CD8-positive, alpha-beta memory T cell (primary cell): ENCODE measurements around the gene MLH3. TPM values are rescaled to one million over a fixed set of nuclear protein-coding genes. Genes with fewer than 3 reads are reported as not detected.
A peak's percentile ranks its signal among the peaks of the same experiment; 100 is the strongest.

Source experiments
- CTCF ChIA-PET: fragments of 350-600 bp; sonication (Branson Sonifier 250); formaldehyde crosslinking; loops from one replicate; lab custom pipeline; 2021; ENCODE audit warnings: antibody characterized with exemption; lab: Charles Lee
- POLR2A ChIA-PET: fragments of 350-600 bp; sonication (Branson Sonifier 250); formaldehyde crosslinking; loops from one replicate; lab custom pipeline; 2021; ENCODE audit warnings: antibody characterized with exemption; lab: Charles Lee
- DNase-seq, 5 donors: peaks; one replicate each; pipeline versions ENCODE4 v3.0.0 to v3.0.0-alpha.2; 2020 to 2022; ENCODE audit warnings: mixed read lengths in 1 of 5
- H3K27ac ChIP-seq: one replicate; pipeline ENCODE4 v1.7.0; 2013; ENCODE audit warnings: low read depth, mild to moderate bottlenecking, low read length, moderate library complexity
- H3K27me3 ChIP-seq: 2 replicates; pipeline ENCODE4 v1.7.0; 2013; ENCODE audit warnings: low read length, mild to moderate bottlenecking; ENCODE audit not compliant: insufficient read depth, poor library complexity, severe bottlenecking
- H3K36me3 ChIP-seq: 2 replicates; pipeline ENCODE4 v1.7.0; 2013; ENCODE audit warnings: mild to moderate bottlenecking, low read length, moderate library complexity; ENCODE audit not compliant: insufficient read depth
- H3K4me1 ChIP-seq: 2 replicates; pipeline ENCODE4 v1.7.0; 2013; ENCODE audit warnings: mild to moderate bottlenecking, low read length, moderate library complexity; ENCODE audit not compliant: insufficient read depth
- H3K4me3 ChIP-seq: 2 replicates; pipeline ENCODE4 v1.7.0; 2013; ENCODE audit warnings: mild to moderate bottlenecking, low read length
- H3K9me3 ChIP-seq: 2 replicates; pipeline ENCODE4 v1.7.0; 2013; ENCODE audit warnings: mild to moderate bottlenecking, low read length
- H3K27ac Mint-ChIP-seq, 8 donors: one replicate each; pipeline ENCODE4 v1.8.0; 2020 to 2021; ENCODE audit warnings: mixed read lengths in 8 of 8, mild to moderate bottlenecking in 6 of 8, inconsistent platforms in 3 of 8, moderate library complexity in 3 of 8
- H3K27me3 Mint-ChIP-seq, 2 donors: one replicate each; pipeline ENCODE4 v1.8.0; 2020 to 2021; ENCODE audit warnings: mixed read lengths in 2 of 2, mild to moderate bottlenecking in 1 of 2, moderate library complexity in 1 of 2
- H3K36me3 Mint-ChIP-seq, 3 donors: one replicate each; pipeline ENCODE4 v1.8.0; 2020 to 2021; ENCODE audit warnings: mixed read lengths in 3 of 3, inconsistent platforms in 1 of 3, mild to moderate bottlenecking in 1 of 3
- H3K4me1 Mint-ChIP-seq, 3 donors: one replicate each; pipeline ENCODE4 v1.8.0; 2020 to 2021; ENCODE audit warnings: mixed read lengths in 3 of 3, inconsistent platforms in 1 of 3, mild to moderate bottlenecking in 1 of 3
- H3K4me3 Mint-ChIP-seq, 7 donors: one replicate each; pipeline ENCODE4 v1.8.0; 2020 to 2021; ENCODE audit warnings: mixed read lengths in 7 of 7, mild to moderate bottlenecking in 6 of 7, moderate library complexity in 4 of 7, inconsistent platforms in 2 of 7
- H3K9me3 Mint-ChIP-seq, 5 donors: one replicate each; pipeline ENCODE4 v1.8.0; 2020 to 2022; ENCODE audit warnings: mixed read lengths in 5 of 5, mild to moderate bottlenecking in 3 of 5, moderate library complexity in 2 of 5, inconsistent platforms in 1 of 5
- polyA plus RNA-seq: library from polyadenylated mRNA; unstranded; fragments of 300-500 nt; fragmentation: Illumina TruSeq; gene quantifications from one replicate; pipeline ENCODE4 v1.2.3, GENCODE V29; 2021
- total RNA-seq, 2 experiments: library from RNA; stranded (reverse); gene quantifications; one replicate each; pipeline ENCODE4 v1.2.3, GENCODE V29; 2021

Gene MLH3
- total and polyA plus RNA-seq, 3 experiments from 2014 or later, result 10.4 to 16.7 (median 16.2) TPM

- Histone ChIP-seq H3K36me3 (no peaks in the 10 kb centered on the region), H3K4me1 (no peaks in the 10 kb centered on the region), H3K9me3 (no peaks in the 10 kb centered on the region), H3K27me3 (no peaks in the 10 kb centered on the region), H3K4me3 (no peak overlapping the region), H3K27ac (no peak overlapping the region)
- Mint-ChIP-seq H3K27ac (no peak overlapping the region), H3K9me3 (no peaks in the 10 kb centered on the region), H3K4me3 (no peak overlapping the region), H3K36me3 (no peaks in the 10 kb centered on the region), H3K27me3 (peaks cover 0 to 1% of the 10 kb centered on the region in 2 donors), H3K4me1 (no peaks in the 10 kb centered on the region)
- no peak for DNase-seq
- ChIA-PET CTCF (interaction anchor here (1.2 kb wide), 1 partner anchor 34 kb away, joined by 3 read pairs; no protein-coding TSS in a partner anchor), POLR2A (no interaction called here)
Measured at GRCh38 chr14:74985028-74985310, 66.3 kb downstream of the MLH3 start.

DNA sequence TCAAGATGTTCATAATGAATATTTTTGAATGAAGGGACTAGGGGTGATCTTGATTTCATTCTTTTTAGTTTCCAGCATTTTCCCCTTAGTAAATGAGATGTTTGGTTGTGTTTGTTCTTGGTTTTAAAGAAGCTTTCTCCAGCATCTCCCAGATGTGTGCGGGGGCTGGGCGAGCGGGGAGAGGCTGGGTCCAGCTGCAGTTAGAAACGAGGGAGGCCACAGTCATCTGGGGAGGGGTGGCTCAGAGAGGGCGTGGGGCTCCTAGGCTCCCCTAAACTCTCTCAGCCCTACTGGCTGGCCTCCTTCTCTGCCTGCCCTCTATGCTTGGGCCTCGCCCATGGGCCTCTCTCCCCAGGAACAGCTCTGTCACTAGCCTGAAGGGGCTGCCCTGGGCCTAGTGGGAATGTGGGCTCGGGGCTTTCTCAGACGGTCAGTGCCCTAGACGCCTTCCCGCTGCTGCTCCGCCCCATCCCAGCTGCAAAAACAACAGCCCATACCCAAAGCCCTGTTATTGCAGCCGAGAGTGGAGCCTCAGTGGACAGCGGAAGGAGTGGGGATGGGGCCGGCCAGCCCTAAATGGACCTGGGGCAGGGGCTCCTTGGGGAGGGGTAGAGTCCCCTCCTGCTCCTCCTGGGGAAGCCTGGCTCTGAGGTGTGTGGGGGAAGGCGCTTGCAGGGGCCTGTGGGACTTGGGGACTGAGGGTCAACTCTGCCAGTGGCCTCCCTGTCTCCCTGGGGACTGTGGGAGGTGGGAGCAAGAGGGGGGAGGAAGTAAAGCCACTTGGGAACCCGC, 66.8 kb downstream of the MLH3 start:
- CTCF ChIA-PET, result interaction anchor here (1.2 kb wide), 1 partner anchor 34 kb away, joined by 3 read pairs; no protein-coding TSS in a partner anchor
- Mint-ChIP-seq H3K27ac (peak overlapping the region in 1 of 8 donors; percentile 79), H3K9me3 (no peaks in the 10 kb centered on the region), H3K36me3 (no peaks in the 10 kb centered on the region), H3K4me1 (no peaks in the 10 kb centered on the region), H3K27me3 (peaks cover 0 to 1% of the 10 kb centered on the region in 2 donors), H3K4me3 (no peak overlapping the region)
- H3K27me3 ChIP-seq, result no peaks in the 10 kb centered on the region
- H3K9me3 ChIP-seq, result no peaks in the 10 kb centered on the region
- POLR2A ChIA-PET, result interaction anchor here (1.0 kb wide), 1 partner anchor 19 kb away, joined by 3 read pairs; no protein-coding TSS in a partner anchor
- no peaks in the 10 kb centered on the region for H3K4me1 ChIP-seq
- no peak overlapping the region for H3K27ac ChIP-seq
- DNase-seq, result no peak
- no peak overlapping the region for H3K4me3 ChIP-seq
- no peaks in the 10 kb centered on the region for H3K36me3 ChIP-seq

DNA sequence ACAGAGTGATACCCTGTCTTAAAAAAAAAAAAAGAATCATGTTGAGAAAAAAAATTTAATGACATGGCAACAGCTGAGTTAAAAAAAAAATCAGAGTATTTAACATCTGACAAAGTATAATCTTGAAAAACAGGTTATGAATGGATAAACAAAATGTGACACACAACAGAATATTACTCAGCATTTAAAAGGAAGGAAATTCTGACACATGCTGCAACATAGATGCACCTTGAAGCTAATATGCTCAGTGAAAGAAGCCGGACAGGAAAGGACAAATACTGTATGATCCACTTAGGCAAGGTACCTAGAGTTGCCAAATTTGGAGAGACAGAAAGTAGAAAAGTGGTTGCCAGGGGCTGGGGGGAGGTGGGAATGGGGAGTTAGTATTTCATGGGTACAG, 67.9 kb downstream of the MLH3 start:
- CTCF ChIA-PET, result no interaction called here

GRCh38 chr14:74982661-74983060, 68.6 kb downstream of the MLH3 start:
- H3K4me3 Mint-ChIP-seq, result no peak overlapping the region
- H3K27ac Mint-ChIP-seq, result no peak overlapping the region
- H3K36me3 Mint-ChIP-seq, result no peaks in the 10 kb centered on the region
- Histone ChIP-seq H3K27me3 (no peaks in the 10 kb centered on the region), H3K27ac (no peak overlapping the region), H3K4me1 (no peaks in the 10 kb centered on the region), H3K4me3 (no peak overlapping the region), H3K9me3 (no peaks in the 10 kb centered on the region), H3K36me3 (no peaks in the 10 kb centered on the region)
- H3K9me3 Mint-ChIP-seq, result no peaks in the 10 kb centered on the region
- CTCF ChIA-PET, result no interaction called here
- DNase-seq, result no peak
- POLR2A ChIA-PET, result no interaction called here
- H3K4me1 Mint-ChIP-seq, result no peaks in the 10 kb centered on the region
- peaks cover 0 to 5% of the 10 kb centered on the region in 2 donors for H3K27me3 Mint-ChIP-seq

More for the DNA sequence above, 67.9 kb downstream of the MLH3 start:
- H3K27me3 Mint-ChIP-seq, result peaks cover 0 to 4% of the 10 kb centered on the region in 2 donors
- Histone ChIP-seq H3K27ac (no peak overlapping the region), H3K4me3 (no peak overlapping the region), H3K27me3 (no peaks in the 10 kb centered on the region), H3K9me3 (no peaks in the 10 kb centered on the region), H3K36me3 (no peaks in the 10 kb centered on the region), H3K4me1 (no peaks in the 10 kb centered on the region)
- no peaks in the 10 kb centered on the region for H3K9me3 Mint-ChIP-seq
- DNase-seq, result no peak
- H3K27ac Mint-ChIP-seq, result peak overlapping the region in 1 of 8 donors; percentile 54
- POLR2A ChIA-PET, result interaction anchor here (1.0 kb wide), 1 partner anchor 20 kb away, joined by 3 read pairs; no protein-coding TSS in a partner anchor
- no peaks in the 10 kb centered on the region for H3K36me3 Mint-ChIP-seq
- no peak overlapping the region for H3K4me3 Mint-ChIP-seq
- H3K4me1 Mint-ChIP-seq, result no peaks in the 10 kb centered on the region

DNA sequence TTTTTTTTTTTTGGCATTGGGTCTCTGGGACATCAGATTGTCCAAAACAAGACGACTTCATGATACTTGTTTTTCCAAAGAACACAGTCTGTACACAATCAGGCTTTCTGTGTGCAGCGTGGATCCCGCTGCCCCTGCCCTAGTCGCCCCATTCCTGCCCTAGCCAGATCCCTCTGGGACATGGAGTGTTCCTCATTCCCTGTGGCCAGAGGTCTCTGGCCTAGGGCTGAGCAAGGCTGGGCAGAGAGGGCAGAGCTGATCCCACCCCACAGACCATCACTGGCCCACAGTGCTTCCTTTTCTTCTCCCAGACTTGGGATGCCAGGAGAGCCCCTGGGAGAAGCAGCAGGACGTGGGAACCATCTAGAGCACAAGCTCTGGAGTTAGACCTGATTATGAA, 69.4 kb downstream of the MLH3 start:
- Histone ChIP-seq H3K4me3 (no peak overlapping the region), H3K27me3 (no peaks in the 10 kb centered on the region), H3K27ac (no peak overlapping the region), H3K4me1 (no peaks in the 10 kb centered on the region), H3K9me3 (no peaks in the 10 kb centered on the region), H3K36me3 (no peaks in the 10 kb centered on the region)
- ChIA-PET CTCF (no interaction called here), POLR2A (interaction anchor here (0.7 kb wide), 1 partner anchor 1738 kb away, joined by 5 read pairs; no protein-coding TSS in a partner anchor)
- Mint-ChIP-seq H3K4me3 (no peak overlapping the region), H3K9me3 (no peaks in the 10 kb centered on the region), H3K27ac (no peak overlapping the region), H3K36me3 (no peaks in the 10 kb centered on the region), H3K4me1 (no peaks in the 10 kb centered on the region), H3K27me3 (peaks cover 0 to 7% of the 10 kb centered on the region in 2 donors)
- no peak for DNase-seq

GRCh38 chr14:74981462-74981782, 69.8 kb downstream of the MLH3 start:
- peak overlapping the region in 1 of 8 donors; percentile 79 for H3K27ac Mint-ChIP-seq

DNA sequence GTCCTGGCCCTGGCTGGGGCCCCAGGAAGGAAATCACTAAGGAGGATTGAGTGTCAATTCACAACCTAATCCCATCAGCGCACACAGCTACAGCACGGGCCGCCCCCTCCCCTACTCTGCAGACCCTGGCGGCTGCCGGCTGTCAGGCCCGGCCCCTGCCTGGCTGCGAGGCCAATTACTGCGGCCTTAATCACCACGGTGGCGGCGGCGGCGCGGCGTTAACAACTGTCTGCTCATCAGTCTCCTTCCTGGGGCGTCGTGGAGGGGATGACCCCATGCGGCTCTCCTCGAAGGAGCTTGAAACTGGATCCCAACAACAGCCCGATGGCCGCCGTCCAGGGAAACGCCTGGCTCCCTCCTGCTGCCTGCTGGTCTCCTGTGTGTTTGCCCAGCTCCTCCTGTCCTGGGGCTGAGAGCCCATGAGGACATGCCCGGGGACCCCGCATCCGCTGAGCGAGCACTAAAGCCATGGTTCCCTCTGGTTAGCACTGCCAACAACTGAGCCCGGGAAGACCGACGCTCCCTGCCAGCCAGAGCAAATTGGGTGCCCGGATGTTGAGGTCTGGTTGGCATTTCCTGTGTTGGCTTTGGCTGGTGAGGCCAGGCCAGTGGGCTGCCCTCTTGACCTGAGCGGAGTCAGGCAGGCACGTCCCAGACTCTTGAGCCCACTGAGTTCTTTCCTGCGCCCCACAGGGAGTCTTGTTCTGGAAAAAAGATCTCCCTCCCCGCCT, 70.4 kb downstream of the MLH3 start:
- Histone ChIP-seq H3K36me3 (no peaks in the 10 kb centered on the region), H3K4me3 (no peak overlapping the region), H3K4me1 (no peaks in the 10 kb centered on the region), H3K9me3 (no peaks in the 10 kb centered on the region), H3K27me3 (no peaks in the 10 kb centered on the region), H3K27ac (no peak overlapping the region)
- ChIA-PET CTCF (no interaction called here), POLR2A (interaction anchor here (0.7 kb wide), 1 partner anchor 1738 kb away, joined by 5 read pairs; no protein-coding TSS in a partner anchor)
- DNase-seq, result no peak
- Mint-ChIP-seq H3K4me3 (no peak overlapping the region), H3K9me3 (no peaks in the 10 kb centered on the region), H3K27me3 (peaks cover 0 to 7% of the 10 kb centered on the region in 2 donors), H3K4me1 (no peaks in the 10 kb centered on the region), H3K36me3 (no peaks in the 10 kb centered on the region), H3K27ac (peak overlapping the region in 1 of 8 donors; percentile 79)

More at GRCh38 chr14:74981462-74981782, 69.8 kb downstream of the MLH3 start:
- Mint-ChIP-seq H3K9me3 (no peaks in the 10 kb centered on the region), H3K4me1 (no peaks in the 10 kb centered on the region), H3K27me3 (peaks cover 0 to 7% of the 10 kb centered on the region in 2 donors), H3K36me3 (no peaks in the 10 kb centered on the region), H3K4me3 (no peak overlapping the region)
- no peak overlapping the region for H3K27ac ChIP-seq
- no peaks in the 10 kb centered on the region for H3K36me3 ChIP-seq
- no peak overlapping the region for H3K4me3 ChIP-seq
- H3K27me3 ChIP-seq, result no peaks in the 10 kb centered on the region
- POLR2A ChIA-PET, result interaction anchor here (0.7 kb wide), 1 partner anchor 1738 kb away, joined by 5 read pairs; no protein-coding TSS in a partner anchor
- H3K9me3 ChIP-seq, result no peaks in the 10 kb centered on the region
- DNase-seq, result no peak
- CTCF ChIA-PET, result no interaction called here
- no peaks in the 10 kb centered on the region for H3K4me1 ChIP-seq

- CTCF ChIA-PET, result interaction anchor here (1.3 kb wide), 1 partner anchor 33 kb away, joined by 3 read pairs; no protein-coding TSS in a partner anchor
- Histone ChIP-seq H3K4me3 (no peak overlapping the region), H3K36me3 (no peaks in the 10 kb centered on the region), H3K4me1 (no peaks in the 10 kb centered on the region), H3K9me3 (no peaks in the 10 kb centered on the region), H3K27me3 (no peaks in the 10 kb centered on the region), H3K27ac (no peak overlapping the region)
- POLR2A ChIA-PET, result no interaction called here
- Mint-ChIP-seq H3K9me3 (no peaks in the 10 kb centered on the region), H3K4me3 (no peak overlapping the region), H3K27me3 (peaks cover 0 to 7% of the 10 kb centered on the region in 2 donors), H3K36me3 (no peaks in the 10 kb centered on the region), H3K27ac (no peak overlapping the region), H3K4me1 (no peaks in the 10 kb centered on the region)
- DNase-seq, result no peak
Measured at GRCh38 chr14:74980398-74980730, 70.9 kb downstream of the MLH3 start.
